H54 (cell line): ENCODE data around the gene TMEM35B.
"Not testable (repeated sequence)": the region's sequence is repeated elsewhere in the genome, so short reads cannot be mapped to it uniquely, and the experiment has no call there.

Experiments used
- DNase-seq: peaks from one replicate; pipeline ENCODE4 v3.0.0; 2011; ENCODE audit warnings: low spot score, mixed read lengths; ENCODE audit not compliant: insufficient read length
- FAIRE-seq: peaks from 3 replicates; lab custom pipeline; 2011; peaks lifted over from hg19 to GRCh38; lab: Jason Lieb, UNC
- POLR2A ChIP-seq: IDR thresholded peaks from 2 replicates; pipeline ENCODE4 v1.6.1; 2011; ENCODE audit warnings: low read depth, mild to moderate bottlenecking, low read length

TMEM35B gene

GRCh38 chr1:34983700-34984355, 1.3 kb downstream of the TMEM35B start:
- FAIRE-seq (no peak), DNase-seq (no peak)
- no peak for TF ChIP-seq POLR2A

GRCh38 chr1:34982820-34983376, 2.2 kb downstream of the TMEM35B start:
- FAIRE-seq (no peak), DNase-seq (no peak)
- TF ChIP-seq POLR2A, result no peak

GRCh38 chr1:34980715-34981114, 4.4 kb downstream of the TMEM35B start:
- no peak for DNase-seq
- FAIRE-seq, result no peak
- no peak for TF ChIP-seq POLR2A

DNA sequence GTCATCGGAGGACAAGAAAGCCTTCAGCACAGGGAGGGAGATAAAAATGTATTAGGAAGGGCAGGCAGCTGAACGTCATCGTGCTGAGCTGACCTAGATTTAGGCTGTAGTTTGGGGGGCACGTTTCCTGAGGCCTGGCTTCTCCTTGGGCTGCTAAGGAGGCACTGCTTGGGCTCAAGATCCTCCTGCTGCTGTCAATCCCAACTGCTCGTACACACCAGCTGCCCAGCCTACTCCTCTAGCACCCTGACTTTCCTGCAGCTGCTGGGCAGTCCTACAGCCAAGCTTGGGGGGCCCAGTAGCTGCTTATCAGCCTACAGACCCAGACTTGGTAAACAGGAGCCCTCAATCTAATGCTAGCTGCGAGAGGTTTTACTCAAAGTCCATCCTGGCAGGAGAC, 6.2 kb downstream of the TMEM35B start:
- no peak for FAIRE-seq
- TF ChIP-seq POLR2A, result no peak
- no peak for DNase-seq

DNA sequence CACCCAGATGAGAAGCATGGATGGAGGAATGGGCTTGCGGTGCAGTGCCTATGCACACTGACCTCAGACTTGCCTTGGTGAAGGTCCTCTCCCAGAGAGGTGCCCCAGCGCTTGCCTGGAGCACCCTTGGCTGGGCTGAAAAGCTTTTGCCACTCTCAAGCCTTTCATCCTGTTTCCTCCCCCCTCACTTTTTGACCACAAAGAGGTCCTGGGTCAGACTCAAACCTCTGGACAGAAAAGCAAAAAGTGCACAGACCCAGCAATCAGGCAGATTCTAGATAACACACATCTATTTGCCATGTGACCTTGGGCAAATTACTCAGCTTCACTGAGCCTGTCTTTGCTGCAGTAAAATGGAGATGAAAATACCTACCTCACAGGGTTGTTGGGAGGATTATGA, 7.3 kb downstream of the TMEM35B start:
- no peak for TF ChIP-seq POLR2A
- no peak for FAIRE-seq
- no peak for DNase-seq

- TF ChIP-seq POLR2A, result no peak
- DNase-seq, result no peak
- no peak for FAIRE-seq
These were observed 8.0 kb downstream of the TMEM35B start for GRCh38 chr1:34977210-34977471.

- no peak for DNase-seq
- TF ChIP-seq POLR2A, result no peak
- FAIRE-seq, result no peak
These were observed 8.6 kb downstream of the TMEM35B start for GRCh38 chr1:34976384-34977209.

- FAIRE-seq (no peak), DNase-seq (no peak)
- no peak for TF ChIP-seq POLR2A
These were observed 9.4 kb downstream of the TMEM35B start for GRCh38 chr1:34975771-34976170.

DNA sequence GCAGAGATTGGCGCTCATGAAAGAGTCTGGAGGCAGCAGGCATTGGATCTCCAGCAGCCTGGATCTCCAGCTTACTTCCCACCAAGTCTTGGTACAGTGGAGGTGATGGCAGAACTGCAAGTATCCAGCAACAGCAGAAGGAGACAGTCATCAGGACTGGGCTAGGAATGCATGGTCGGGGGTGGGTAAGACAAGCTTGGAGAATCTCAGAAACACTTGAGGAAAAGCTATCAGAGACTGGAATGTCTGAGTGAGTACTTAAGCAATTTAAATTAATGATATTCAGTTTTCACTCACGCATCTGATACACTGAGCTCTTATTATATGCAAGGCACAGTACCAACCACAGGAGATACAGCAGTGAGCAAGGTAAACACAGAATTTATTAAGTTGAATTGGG, 9.8 kb downstream of the TMEM35B start:
- FAIRE-seq, result no peak
- no peak for DNase-seq
- no peak for TF ChIP-seq POLR2A

DNA sequence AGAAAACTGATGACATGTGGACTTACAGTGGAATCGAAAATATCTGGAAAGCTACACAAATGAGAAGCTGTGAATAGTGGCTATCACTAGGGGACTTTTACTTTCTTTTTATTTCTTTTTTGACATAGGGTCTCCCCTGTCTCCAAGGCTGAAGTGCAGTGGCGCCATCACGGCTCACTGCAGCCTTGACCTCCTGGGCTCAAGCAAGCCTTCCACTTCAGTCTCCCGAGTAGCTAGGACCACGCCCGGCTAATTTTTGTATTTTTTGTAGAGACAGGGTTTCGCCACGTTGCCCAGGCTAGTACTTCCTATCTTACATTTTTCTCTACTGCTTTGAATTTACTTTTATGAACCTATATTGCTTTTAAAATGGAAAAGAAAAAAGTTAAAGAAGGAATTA, 10.5 kb downstream of the TMEM35B start:
- FAIRE-seq, result no peak
- no peak for DNase-seq
- no peak for TF ChIP-seq POLR2A

- FAIRE-seq, result no peak
- DNase-seq, result no peak
These were observed 11.8 kb downstream of the TMEM35B start for GRCh38 chr1:34973326-34973725.

DNA sequence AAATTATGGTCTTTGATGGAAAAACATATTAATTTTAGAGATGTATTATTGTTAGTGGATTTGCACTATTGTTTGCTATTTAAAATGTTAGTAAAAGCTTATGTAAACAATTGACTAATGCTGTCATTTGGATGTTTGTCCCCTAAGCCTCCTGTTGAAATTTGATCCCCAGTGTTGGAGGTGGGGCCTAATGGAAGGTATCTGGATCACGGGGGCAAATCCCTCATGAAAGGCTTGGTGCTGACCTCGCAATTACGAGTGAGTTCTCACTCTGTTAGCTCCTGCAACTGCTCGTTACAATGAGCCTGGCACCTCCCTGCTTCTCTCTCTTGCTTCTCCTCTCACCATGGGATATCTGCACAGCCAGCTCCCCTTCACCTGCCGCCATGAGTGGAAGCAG, 14.3 kb downstream of the TMEM35B start:
- FAIRE-seq (no peak), DNase-seq (no peak)
- TF ChIP-seq POLR2A, result no peak

More at GRCh38 chr1:34973326-34973725, 11.8 kb downstream of the TMEM35B start:
- TF ChIP-seq POLR2A, result no peak

DNA sequence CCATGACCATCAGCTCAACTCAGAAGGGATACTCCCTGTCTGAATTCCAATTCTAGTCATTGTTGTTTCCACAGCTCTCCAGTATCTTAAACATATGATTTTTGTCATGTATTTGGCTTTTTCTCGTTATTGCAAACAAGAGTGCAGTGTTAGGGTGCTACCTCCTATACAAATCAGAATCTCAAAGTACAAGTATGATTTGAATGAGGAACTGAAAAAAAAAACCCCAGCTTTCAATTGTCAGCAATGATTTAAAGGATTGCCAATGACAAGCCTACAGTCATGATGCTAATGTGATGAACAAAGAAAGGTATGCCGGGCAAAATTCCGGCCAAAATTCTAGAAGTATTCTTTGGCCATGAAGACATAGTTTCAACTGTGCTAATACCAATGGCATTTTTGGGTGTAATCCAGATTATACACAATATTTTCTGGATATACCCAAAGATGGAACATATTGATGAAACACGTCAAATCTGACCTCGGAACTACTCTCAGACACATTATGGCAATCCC, 14.9 kb downstream of the TMEM35B start:
- no peak for FAIRE-seq
- TF ChIP-seq POLR2A, result no peak
- DNase-seq, result no peak

DNA sequence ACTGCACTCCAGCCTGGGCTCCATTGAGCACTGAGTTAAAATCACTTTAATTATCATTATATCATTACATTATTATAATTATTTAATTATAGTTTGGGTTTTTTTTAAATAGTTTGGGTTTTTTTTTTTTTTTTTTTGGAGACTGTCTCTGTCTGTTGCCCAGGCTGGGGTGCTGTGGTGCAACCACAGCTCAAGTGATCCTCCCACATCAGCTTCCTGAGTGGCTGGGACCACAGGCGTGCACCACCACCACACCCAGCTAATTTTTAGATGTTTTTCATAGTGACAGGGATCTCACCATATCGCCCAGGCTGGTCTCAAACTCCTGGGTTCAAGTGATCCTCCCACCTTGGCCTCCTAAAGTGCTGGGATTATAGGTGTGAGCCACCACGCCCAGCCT, 16.9 kb downstream of the TMEM35B start:
- FAIRE-seq, DNase-seq: not testable (repeated sequence)

DNA sequence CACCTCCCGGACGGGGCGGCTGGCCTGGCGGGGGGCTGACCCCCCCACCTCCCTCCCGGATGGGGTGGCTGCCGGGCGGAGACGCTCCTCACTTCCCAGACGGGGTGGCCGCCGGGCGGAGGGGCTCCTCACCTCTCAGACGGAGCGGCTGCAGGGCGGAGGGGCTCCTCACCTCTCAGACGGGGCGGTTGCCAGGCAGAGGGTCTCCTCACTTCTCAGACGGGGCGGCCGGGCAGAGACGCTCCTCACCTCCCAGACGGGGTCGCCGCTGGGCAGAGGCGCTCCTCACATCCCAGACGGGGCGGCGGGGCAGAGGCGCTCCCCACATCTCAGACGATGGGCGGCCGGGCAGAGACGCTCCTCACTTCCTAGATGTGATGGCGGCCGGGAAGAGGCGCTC, 17.5 kb downstream of the TMEM35B start:
- DNase-seq, FAIRE-seq: not testable (repeated sequence)
